GM18502 (cell line): Measurements from ENCODE around the gene GPR87.

Source experiments
- ATAC-seq: cut with Tn5 transposase; IDR thresholded peaks from one replicate; pipeline ENCODE4 v1.9.1; 2021; ENCODE audit warnings: mild to moderate bottlenecking; ENCODE audit not compliant: unreplicated experiment, poor library complexity

GPR87 gene

DNA sequence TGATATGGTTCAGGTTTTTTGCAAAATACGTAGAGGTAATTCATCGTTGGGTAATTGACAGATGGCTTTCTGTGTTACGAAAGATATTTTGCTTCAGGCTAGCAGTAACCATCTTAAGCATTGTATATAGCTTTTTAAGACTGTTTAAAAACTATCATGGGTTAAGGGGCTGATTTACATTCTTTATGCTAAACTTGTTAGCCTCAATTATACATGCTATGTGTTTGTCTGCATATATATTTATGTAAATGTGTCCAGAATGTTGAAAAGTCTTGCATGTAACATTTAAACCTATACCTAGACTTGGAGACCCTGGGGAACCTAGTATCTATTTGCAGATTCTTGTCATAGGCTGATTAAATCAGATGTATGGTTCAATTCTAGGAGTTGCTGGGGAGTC, 27.2 kb downstream of the GPR87 start:
- no peak for ATAC-seq

DNA sequence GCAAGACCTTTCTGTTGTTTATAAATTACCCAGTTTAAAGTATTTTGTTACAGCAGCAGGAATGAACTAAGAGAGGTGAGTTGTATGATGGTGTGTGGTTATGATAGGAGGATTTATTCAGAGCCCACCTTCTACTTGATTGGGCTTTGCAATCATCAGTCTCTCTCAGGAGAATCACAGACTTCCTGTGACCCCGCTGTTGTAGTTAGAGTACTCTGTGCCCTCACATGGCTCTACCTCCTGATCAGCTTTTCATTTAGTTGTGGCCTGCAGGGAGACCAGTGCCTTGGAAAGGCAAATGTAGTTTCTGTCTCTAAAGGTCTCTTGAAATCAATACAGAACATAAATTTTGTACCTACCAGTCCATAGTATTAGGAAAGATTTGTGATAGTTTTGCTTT, 30.7 kb downstream of the GPR87 start:
- no peak for ATAC-seq

DNA sequence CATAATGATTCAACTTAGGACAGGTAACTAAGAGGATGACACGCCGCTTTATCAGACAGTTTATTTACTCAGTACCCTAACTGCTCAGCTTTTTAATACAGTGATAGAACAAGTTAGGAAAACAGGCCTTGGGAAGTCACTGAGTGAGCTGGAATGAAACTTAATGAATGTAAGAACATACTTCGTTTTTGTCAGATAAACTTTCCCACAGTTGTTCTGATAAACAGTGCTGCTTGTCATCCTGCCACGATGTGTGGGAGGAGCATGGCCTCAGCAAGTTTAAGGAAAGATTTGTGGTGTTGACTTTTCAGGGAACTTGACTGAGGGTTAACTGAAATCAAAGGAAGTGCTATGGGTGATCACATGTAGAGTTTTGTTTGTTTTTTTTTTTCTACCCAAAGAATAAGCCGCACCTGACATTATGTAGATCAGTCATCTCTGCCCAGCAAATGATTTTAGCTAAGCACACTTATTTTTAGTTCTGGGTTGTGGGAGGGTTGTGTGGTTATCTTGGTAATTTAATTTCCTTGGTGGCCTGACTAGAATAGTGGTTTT, 32.6 kb downstream of the GPR87 start:
- ATAC-seq: no peak

DNA sequence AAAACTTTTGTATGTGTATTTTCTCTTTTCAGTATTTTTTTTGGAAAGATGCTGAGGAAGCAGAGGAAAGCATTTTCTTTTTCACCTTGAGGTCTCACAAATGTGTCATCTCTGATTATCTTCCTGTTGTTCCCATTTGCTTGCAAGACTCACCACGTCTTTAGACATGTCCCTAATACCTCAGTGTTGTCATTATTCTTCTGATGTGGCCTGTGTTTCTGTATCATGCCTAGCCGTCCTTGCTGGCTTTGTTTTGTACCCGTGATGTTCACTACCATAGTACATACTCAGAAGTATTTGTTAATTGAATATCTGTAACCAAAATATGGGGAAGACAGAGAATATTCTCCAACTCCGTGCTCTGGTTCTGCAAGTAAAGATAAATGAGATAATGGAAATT, 33.2 kb downstream of the GPR87 start:
- ATAC-seq: no peak

DNA sequence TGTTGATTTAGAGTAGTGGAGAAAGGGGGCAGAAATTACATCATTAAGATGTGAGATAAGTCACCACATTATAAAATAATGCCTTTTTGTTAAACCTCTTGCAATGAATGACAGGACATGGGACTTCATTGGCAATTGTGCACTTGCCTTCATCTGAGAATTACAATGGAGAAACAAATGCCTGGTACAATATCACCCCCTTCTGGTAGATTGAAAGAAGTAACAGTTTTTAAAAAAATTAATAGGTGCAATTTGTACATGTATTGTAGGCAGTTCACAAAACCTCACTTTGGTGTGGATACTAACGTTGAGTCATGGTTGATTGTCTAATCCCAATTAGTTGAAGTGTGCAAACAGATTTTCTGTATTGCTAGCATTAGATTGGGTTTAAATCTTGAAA, 33.7 kb downstream of the GPR87 start:
- ATAC-seq: no peak

DNA sequence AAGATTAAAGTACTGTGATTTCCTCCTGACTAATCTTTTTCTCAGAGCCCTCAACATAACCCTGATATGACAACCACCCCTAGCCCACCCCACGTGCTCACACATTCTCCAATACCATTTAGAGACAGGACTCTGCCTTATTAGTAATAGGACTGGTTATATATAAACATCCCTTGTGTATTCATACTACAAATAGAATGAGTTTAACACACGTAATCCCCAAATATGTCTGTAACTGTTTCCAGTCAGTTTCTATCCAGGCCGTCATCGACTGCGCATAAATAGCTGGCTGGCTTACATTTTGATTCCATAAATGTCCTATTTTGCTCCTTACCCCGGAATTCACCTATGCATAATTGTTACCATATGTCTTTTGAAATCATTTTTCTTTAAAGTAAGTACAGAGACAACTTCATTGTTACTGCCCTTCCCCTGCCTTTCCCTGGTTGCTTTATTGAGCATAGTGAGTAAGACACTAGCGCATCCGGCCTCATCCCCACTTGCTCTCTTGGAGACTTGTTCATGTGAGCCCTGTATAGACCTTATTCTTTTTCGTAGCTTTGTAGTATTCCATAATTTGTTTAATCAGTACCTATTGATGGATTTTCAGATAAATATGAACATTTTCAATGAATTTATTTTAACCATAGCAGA, 34.8 kb downstream of the GPR87 start:
- no peak for ATAC-seq

DNA sequence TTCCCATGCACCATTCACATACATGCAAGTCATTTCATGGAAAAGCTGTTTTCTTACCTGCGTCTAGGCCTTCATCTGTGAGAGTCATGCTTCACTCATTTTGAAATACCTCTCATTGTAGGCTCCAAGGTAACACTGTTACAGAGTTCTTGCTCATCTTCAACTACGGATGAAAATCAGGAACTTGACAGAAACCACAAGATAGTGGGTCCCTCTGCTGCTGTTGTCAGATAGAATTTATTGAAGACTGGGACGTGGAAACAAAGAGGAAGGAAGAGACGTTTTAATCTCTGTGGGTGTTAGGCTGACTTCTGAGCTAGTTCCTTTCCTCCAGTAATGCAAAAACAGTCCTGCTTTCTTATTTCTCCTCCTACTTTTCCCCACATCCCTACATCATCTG, 38.4 kb downstream of the GPR87 start, which contains the start of gene P2RY14:
Gene P2RY14, minus strand, starts transcription at position 313 of the 400 bp plus-strand sequence. CDS start 64,226 bp downstream, outside the sequence.
- ATAC-seq: peak; percentile 28

DNA sequence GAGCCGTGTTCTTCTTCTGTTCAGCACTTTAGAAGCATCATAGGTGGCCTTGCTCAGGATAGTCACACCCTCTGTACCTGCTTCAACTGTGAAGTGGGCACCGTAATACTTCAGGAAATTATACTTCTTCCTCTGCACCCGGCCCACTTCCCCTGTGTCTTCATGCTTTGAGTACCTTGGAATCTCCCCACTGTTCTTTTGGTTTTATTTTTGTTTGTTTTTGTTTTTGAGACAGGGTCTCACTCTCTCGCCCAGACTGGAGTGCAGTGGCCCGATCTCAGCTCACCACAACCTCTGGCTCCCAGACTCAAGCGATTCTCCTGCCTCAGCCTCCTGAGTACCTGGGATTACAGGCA, 40.0 kb downstream of the GPR87 start:
- ATAC-seq: peak; percentile 67

DNA sequence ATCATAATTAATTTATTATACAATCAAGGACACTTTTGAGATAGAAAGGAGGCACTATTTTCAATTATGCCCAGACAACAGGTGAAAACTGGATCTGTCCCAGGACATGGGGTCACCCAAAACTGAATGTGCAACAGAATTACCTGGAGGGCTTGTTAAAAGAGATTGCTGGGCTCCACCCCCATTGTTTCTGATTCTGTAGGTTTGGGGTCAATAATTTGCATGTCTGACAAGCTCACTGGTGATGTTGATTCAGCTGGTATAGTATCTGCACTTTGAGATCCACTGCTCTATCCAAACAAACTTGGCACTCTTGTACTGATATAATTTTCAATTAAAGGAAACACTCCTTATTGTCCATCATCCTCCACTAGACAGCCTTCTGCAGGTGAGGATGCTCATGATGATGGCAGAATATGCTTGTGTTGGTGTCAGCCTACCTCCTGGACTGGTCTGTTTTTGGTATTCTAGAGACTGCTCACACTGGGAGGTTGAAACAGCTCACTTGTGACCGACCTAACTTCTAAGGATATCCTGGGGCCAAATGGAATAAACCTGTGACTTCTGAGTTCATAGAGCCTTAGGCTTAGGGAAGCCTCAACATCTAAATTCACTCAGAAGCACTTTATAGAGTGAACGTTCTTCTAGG, 40.5 kb downstream of the GPR87 start:
- peak; percentile 36 for ATAC-seq

DNA sequence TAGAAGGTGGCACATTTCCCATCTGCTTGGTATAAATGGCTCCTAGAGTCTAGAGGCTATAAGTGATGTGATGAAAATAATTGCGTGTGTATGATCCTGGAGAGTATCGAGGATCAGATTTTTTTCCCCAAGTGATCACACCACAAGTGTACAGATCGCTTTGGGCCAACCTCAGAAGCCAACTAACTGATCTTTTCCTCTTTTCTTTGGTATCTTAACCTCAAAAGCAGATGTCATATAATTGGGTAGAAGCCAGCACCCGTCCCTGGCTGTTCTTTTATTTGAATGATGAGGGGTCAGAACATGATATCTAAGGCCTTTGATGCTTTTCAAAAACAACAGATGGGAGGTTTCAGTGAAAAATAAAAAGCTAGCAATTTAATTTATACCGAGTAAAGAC, 41.5 kb downstream of the GPR87 start:
- no peak for ATAC-seq

DNA sequence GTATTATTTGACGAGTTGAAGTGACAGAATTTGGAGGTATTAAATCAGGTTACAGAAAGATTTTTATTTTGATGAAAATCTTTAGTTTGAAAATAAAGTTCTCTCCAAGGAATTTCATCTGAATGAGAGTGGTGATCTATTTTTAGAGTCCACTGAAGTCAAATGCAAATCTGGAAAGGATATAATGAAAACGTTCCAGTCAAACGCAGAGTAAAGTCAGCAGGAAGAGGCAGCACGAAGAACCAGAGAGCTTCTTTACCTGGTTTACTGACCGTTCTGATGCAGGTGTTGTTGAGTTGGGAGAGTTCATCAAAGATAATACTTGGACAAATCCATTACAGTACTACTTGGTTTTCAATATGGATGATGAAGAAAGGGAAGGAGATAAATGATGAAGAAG, 47.0 kb downstream of the GPR87 start:
- ATAC-seq: no peak

DNA sequence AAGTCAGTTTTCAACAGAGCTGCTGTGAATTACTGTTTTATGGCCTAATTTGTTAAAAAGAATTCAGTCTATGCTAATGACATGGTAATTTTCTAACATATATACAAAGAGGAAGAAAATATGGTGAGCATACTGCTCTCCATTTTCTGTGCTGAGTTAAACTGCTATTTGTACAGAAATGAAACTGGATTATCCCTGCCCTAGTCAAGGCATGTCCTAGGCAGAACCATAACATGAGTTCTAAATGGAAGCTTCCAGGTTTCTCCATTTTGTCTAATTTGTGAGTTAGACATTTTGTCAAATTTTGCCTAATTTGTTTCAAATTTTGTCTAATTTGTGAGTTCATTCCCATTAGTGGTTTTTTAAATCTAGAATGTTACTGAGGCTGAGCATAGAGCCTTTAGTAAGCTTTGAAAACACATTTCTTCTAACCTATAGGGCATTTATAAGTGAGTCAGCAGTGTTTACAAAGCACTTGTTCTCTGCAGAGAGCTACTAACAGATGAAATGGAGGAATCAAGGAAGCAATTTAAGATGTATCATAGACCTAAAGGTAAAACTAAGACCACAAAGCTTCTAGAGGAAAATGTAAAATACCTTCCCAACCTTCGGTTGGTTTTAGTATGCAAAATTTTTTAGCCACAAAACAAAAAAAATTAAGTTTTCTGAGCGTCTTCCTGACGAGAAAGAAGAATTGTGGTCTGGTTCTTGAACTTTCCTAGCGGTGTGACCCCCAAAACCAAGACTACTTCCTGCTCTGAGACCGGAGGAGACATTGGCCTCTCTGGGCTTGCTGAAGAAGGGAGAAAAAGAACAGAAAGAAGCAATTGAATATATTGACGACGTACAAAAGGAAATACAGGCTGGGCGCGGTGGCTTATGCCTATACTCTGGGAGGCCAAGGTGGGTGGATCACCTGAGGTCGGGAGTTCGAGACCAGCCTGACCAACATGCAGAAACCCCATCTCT, 48.1 kb downstream of the GPR87 start:
- ATAC-seq: peak; percentile 69

DNA sequence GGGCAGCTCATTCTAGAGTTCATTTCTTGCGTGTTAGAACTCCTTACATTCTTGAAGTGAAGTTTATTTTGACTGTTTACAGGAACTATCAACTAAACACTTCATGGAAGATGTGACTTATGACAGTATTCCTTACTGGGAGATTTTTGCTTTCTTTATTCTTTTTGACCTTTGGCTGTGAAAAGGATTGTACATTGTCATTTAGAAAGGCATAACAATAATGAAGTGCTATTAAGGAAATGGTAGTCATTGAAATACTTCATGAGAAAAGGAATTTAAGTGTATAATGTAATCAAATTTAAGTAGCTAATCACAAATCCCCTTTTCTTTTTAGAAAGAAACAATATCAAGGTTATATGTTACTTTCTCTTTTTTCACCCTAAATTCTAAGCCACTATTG, 49.6 kb downstream of the GPR87 start:
- ATAC-seq: no peak

DNA sequence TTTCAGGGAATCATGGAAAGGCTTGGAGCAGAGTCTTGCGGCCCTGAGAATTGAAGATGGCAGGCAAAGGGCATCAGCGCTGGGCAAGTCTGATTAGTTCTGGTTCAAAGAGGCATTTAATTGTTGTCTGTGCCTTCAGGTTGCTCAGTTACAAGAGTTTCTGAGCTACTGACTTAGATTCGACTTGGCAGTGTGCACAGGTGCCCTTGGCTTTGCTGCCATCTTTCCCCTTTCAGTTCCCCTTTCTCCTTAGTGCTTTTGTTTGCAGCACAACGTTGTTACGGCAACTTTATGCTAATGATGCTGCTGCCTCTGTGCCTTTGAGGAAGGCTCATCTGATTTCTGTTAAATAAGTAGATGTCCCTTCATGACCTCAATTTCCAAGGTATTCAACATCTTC, 50.8 kb downstream of the GPR87 start:
- peak; percentile 96 for ATAC-seq

DNA sequence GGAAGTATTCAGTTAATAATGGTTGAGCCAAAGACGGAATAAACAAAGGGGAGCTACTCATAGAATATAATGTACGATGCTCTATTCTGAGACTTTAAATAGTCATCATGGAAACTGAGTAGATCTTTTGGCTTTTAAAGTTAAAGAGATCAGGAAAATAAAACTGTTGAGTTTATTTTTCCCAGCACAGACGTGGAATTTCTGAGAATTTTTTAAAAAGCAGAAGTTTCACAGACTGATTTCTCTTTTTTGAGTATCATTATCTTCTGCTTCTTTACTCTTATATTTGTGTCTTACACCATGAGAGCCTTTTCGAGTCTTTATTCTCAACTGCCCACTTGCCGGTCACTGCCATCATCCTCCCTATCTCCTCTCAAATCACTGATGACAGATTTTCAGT, 51.5 kb downstream of the GPR87 start:
- ATAC-seq: no peak

DNA sequence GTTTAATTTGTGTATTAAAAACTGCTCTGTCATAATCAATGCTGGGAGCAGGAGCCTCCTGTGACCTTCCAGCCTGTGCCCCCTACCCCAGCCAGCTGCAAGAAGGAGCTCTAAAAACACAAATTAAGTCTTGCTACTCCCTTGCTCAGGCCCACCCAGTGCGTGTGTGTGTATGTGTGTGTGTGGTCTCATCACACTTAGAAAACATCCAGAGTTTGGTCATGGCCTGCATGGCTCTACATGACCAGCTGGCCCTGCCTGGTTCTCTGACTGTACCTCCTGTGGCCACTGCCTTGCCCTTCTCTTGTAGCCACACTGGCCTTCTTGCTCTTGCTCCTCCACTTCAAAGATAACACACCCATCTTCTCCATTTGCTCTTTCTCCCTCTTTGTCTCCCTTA, 52.0 kb downstream of the GPR87 start:
- no peak for ATAC-seq

DNA sequence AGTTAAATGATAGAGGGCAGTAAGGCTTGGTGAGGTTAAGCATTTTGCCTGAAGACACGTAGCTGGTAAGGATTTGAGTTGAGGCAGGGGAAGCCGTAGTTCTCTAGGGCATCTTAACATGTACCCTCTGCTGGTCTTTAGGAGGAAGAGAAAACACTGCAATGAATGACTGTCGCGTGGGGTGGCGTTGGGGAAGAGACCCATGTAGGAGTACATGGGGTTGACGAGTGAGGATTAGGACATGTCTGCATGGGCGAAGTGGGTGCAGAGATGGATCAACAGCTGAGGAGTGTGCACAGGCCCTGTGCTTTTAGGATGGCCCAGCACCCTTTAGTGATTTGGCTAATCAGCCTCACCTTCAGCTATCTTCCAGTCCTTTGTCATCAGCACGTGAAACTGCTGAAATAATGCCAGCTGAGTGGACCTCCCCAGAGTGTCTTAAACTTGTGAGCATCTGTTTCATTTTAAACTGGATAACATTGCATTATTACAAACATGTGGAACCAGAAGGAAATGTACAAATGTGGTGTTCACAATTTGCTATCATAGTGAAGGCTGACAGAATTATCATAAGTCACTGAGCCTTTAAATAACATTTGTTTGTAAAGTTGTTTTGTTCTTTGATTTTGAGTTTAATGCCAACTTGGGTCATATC, 53.6 kb downstream of the GPR87 start:
- ATAC-seq: no peak

DNA sequence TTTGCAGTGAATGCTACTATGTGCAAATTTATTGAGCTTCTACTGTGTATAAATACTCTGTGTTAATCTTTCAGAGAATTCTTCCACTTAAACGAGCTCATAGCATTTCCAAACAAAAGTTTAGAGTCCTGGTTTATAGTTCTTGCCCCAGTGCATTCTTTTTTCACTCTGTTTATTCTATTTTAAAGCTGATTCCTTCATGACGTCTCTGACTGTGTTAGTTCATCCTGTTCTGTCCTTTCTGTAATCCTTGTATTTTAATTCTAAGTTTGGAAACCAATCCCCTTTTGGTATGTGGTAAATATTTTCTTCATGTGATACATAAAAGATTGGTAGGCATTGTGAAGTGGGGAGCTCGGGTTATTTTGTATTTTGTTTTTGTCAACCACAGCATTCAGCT, 57.0 kb downstream of the GPR87 start:
- ATAC-seq: no peak

DNA sequence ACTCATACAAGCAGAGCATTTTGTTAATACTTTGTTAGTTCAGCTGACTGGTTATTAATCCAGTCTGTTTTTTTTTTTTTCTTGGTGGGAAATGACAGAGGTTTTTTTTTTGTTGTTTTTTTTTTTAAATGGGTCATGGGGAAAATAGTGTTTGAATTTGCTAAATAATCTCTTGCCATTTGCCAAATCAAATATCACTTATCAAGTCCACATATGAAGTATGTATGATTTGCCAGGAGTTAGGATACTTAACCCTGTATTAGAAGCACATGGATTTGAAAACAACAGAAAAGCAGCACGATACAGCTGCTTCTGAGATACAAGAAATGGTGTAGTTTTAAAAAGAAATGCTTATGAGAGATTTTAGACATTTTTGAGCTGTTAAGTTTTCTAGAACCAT, 59.9 kb downstream of the GPR87 start:
- ATAC-seq: no peak

DNA sequence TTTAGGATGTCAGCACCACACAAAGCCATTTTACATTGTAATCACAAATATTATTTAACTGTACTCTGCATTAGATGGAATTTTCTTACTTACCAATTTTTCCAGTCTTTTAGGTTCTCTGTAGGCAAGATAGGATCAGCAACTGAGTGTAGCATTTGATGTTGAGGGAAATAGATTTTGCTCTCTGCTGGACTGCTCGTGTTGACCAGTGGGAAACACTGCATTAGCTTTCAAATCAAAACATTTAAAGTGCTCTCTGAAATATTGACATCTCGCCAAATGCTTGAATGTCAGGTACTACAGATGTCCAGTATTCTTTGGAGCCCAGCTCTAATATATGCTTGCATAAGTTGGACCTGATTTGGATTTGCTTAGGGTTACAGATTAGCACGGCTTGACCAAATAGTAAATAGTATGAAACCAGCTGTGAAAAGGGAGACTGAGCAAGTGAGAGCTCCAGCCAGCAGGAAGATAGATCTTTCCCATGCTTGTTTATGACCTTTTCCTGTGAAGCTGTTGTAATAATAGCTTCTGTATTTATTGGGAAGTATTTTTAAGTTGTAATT, 67.8 kb downstream of the GPR87 start:
- ATAC-seq: no peak
